Inflammatory macrophage treated with lipopolysaccharide for 1 hour (primary cell): ENCODE measurements around the gene ROCK2.

Source experiments
- DNase-seq, 2 donors: peaks; one replicate each; pipeline ENCODE4 v3.0.0-alpha.2; 2020 to 2022

The ROCK2 gene

DNA sequence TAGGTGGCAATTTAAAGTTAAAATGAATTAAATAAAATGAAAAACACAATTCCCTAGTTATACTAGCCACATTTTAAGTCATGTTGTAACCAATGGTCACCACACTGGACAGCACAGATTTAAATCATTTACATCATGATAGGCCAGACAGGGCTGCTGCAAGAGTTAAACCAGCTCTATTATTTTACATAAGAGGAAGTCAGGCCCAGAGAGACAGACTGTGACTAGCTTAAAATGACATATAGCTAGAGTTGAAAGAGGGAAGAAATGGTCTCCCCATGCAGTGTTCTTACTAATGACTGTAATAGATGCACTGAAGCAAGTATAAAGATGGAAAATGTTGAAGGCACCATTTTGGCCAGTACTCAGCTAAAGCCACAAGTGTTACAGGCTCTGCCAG is 119.5 kb downstream of the ROCK2 start:
- DNase-seq = peak; percentile 48 to 56

GRCh38 chr2:11222845-11223244 is 121.6 kb downstream of the ROCK2 start:
- no peak for DNase-seq

- DNase-seq = no peak
Measured at GRCh38 chr2:11220445-11220844, 124.0 kb downstream of the ROCK2 start.

DNA sequence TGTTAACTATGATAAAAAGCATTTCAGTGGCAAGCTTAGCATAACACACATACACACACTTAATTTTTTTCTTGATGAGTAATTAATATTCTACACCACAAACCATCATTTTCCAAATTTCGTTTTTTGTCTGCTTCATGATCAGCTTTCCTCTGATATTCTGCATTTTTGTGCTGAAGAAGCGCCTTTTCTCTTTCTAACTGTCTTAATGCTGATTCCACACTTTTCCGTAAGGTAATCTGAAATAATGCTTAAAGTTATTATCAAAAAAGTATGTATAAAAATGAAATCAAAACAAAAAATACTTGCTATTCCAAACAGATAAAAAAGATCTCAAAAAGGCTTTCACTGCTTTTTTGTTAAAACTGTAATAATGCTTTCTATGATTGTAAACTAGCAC is 129.0 kb downstream of the ROCK2 start:
- no peak for DNase-seq

DNA sequence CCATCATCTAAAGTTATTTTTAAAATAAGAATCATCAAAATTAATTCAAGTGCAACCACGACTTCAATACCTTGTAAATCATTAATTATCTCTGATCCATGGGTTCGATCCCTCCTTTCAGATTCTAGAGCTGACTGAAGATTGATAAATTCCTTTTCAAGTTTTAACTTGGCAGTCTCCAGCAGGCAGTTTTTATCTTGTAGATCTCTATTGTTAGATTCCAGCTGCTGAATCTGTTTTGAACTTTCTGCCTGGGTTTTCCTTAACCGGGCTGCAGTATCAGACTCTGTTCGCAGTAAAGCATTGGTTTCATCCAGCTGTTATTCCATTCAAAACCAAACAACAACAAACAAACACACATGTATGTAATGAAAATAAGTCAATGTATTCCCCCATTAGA is 129.7 kb downstream of the ROCK2 start:
- no peak for DNase-seq

GRCh38 chr2:11213975-11214374 is 130.5 kb downstream of the ROCK2 start:
- no peak for DNase-seq

DNA sequence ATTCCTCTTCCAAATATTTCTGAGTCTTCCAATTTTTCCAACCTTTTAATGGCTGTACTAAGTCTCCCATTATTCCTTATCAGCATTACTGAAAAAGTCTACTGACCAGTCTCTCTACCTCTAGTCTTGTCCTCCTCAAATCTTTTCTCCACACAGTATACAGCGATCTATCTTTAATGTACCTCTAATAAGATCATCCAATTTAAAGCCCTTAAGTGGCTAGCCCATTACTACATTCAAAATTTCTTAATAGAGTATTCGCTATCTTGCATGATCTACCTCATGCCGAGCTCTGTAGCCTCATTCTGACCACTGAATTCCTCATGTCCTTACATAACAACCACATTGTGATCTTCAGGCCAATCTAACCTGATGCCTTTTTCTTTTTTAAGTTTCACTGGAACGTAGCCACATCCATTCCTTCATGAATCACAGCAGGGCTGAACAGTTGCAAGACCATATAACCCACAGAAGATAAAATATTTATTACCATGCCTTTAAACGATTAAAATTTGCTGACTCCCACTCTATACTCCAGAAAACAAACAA is 131.3 kb downstream of the ROCK2 start:
- no peak for DNase-seq

- DNase-seq = no peak
Measured at GRCh38 chr2:11212645-11213044, 131.8 kb downstream of the ROCK2 start.

DNA sequence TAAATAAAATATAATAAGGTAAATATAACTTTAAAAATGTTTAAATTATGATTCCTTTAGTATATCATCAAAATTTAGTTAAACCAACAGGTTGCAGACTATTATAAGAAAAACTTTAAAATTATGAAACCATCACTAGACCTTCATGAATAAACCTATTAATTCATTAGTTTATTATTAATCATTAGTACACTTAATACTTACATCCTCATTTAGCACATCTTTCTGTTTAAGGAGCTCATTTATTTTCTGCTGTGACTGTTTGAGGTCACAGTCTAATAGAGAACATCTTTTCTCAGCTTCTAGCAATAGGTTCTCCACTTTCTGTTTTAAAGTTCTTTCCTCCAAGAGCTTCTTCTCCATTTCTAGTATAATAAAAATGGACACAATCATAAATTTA is 136.4 kb downstream of the ROCK2 start:
- DNase-seq = no peak

DNA sequence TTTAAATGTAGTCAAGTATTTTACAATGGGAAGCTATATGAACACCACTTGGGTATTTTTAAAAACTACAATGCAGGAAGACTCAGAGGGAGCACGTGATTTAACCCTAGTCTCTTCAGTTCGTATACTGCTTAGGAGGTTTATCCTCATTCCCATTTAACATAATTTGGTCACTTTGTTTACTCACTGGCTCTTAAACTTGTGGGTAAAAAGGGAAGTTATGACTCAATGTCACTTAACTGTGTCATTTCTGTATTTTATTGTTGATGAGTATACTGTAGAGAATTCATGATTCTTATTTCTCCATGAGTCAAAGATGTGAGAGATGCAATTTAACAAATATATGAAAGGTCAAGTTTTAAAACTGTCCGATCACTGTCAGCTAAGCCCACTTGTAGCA is 141.0 kb downstream of the ROCK2 start:
- peak; percentile 76 to 92 for DNase-seq

DNA sequence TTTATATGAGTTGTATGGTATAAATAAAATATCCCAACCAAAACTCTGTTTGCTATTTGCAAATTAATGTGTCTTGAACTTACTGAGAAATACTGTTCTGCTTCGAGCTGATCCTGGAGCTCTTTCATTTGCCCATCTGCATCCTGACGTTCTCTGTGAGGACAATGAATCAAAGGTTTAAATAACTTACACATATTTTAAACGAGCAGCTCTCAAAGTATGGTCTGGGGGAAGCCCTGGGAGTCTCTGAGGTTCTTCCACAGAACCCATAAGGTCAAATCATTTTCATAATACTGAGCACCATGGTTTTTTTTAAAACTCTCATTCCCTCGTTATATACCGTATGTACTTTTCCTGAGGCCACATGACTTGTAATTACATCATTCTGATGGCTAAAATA is 142.5 kb downstream of the ROCK2 start:
- DNase-seq = no peak

- DNase-seq = no peak
Measured at GRCh38 chr2:11200651-11201050, 143.8 kb downstream of the ROCK2 start.

DNA sequence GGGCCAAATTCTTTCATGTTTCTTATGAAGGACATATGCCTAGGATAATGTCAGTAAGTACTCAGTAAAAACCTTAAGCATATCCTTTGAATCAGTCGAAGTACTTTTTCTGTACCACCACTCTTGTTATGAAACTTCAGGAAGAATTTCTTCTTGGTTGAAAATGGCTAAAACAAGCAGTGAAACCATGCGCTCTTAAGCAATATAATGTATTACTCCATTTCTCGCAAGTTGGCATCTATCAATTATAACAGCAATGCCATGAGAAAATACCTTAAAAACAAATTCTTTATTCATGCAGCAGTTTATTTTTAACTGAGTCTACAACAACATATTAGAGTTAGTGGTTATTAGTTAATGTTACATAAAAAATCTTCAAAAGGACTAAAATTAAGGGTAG is 148.2 kb downstream of the ROCK2 start:
- peak; percentile 25 to 28 for DNase-seq

GRCh38 chr2:11187731-11188130 is 156.7 kb downstream of the ROCK2 start:
- peak; percentile 48 to 56 for DNase-seq

DNA sequence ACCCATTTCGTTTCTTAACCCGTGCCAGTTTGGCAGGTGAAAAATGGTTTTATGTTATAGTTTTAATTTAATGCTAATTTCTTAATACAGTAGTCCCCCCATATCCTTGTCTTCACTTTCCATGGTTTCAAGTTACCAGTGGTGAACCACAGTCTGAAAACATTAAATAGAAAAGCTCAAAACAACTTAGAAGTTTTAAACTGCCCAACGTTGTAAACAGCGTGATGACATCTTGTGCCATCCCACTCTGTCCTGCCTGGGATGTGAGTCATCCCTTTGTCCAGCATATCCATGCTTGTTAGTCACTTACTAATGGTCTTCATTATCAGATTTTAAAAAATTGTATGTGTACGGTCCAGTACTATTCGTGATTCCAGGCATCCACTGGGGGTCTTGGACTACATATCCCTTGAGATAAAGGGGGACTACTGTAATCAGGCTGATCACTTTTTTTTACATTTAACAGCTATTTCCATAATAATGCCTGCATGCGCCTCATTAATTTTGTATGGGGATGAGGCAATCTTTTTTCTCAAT is 157.3 kb downstream of the ROCK2 start:
- peak; percentile 67 to 69 for DNase-seq

GRCh38 chr2:11186145-11186544 is 158.3 kb downstream of the ROCK2 start:
- no peak for DNase-seq

DNA sequence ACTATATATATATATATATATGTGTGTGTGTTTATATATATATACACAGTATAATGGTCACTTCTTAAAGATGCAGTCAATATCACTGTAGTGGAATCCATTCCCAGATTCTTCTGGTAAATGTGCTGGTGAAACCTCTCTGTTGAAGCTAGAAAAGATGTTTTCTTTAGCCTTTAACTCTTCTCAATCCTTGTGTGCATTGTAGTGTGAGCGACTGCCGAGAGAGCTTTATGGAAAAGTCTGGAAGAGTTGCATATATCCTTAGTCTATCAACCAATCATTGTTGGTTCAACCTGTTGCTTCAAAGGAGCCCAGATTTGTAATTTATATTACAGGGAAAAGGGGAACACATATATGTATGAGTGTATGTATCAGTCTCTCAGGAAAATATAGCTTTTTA is 161.5 kb downstream of the ROCK2 start:
- DNase-seq = no peak

GRCh38 chr2:11180653-11181052 is 163.8 kb downstream of the ROCK2 start:
- no peak for DNase-seq

DNA sequence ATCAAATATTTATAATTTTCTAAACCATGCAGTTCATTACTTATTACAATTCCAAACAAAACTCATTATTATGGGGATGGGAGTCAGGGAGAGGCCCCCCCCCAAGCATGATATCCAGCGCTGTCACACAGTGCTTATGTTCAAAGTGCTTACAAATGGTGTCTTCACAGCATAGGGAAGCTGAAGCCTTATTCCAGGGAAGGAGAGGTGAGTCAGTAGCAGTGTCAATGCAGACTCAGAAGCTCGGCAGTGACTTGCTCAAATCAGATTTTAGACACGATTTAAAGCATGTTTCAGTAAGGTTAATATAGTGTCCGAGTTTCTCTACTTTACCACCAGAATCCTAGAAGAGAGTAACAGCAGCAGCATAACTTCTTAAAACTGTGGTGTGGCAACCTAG is 164.5 kb downstream of the ROCK2 start:
- DNase-seq = no peak

- DNase-seq = no peak
Measured at GRCh38 chr2:11179196-11179595, 165.2 kb downstream of the ROCK2 start.

GRCh38 chr2:11177871-11178690 is 166.4 kb downstream of the ROCK2 start:
- DNase-seq = peak; percentile 20 to 27

- peak; percentile 28 to 36 for DNase-seq
Measured at GRCh38 chr2:11175293-11175795, 169.1 kb downstream of the ROCK2 start.

DNA sequence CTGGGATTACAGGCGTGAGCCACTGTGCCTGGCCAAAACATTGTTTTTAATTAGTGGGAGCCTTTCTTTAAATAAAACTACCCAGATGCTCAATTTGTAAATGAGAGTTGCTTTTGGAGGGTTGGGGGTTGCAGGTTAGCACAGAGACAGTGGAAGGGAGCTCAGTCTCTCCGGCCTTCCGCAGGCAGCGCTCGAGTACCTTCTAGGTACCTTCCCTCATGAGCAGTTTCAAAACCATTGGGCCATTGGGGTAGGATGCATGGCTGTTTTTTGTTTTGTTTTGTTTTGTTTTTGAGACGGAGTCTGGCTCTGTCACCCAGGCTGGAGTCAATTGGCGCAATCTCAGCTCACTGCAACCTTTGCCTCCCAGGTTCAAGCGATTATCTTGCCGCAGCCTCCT is 170.2 kb downstream of the ROCK2 start:
- DNase-seq = no peak

GRCh38 chr2:11169333-11169732 is 175.1 kb downstream of the ROCK2 start:
- no peak for DNase-seq
